Retinal pigment epithelial cell (primary cell): ENCODE data around the gene BCDIN3D.

Source experiments
- DNase-seq: peaks from one replicate; pipeline ENCODE4 v3.0.0-alpha.2; 2010; ENCODE audit warnings: low read depth
- H3K4me3 ChIP-seq: 2 replicates; pipeline ENCODE4 v1.5.1; 2011; ENCODE audit warnings: mild to moderate bottlenecking, low read length, control low read depth, moderate library complexity
- CTCF ChIP-seq: conservative IDR thresholded peaks from 2 replicates; pipeline ENCODE4 v1.5.1; 2011; ENCODE audit warnings: low read depth, low read length, control low read depth, inconsistent platforms

The BCDIN3D gene

GRCh38 chr12:49806321-49806813 lies 36.5 kb downstream of the BCDIN3D start:
- DNase-seq, result no peak
- TF ChIP-seq CTCF, result no peak
- no peak overlapping the region for H3K4me3 ChIP-seq

- DNase-seq, result no peak
- TF ChIP-seq CTCF, result no peak
- H3K4me3 ChIP-seq, result no peak overlapping the region
Observed at GRCh38 chr12:49805409-49805808, 37.5 kb downstream of the BCDIN3D start.

GRCh38 chr12:49804821-49805220 lies 38.1 kb downstream of the BCDIN3D start:
- DNase-seq, result no peak
- no peak overlapping the region for H3K4me3 ChIP-seq
- no peak for TF ChIP-seq CTCF

GRCh38 chr12:49803693-49804450 lies 39.0 kb downstream of the BCDIN3D start:
- H3K4me3 ChIP-seq, result no peak overlapping the region
- no peak for TF ChIP-seq CTCF
- DNase-seq, result no peak

- no peak for DNase-seq
- no peak overlapping the region for H3K4me3 ChIP-seq
- TF ChIP-seq CTCF, result no peak
Observed at GRCh38 chr12:49801141-49802063, 41.5 kb downstream of the BCDIN3D start.

- TF ChIP-seq CTCF, result no peak
- DNase-seq, result no peak
- no peak overlapping the region for H3K4me3 ChIP-seq
Observed at GRCh38 chr12:49800421-49801140, 42.3 kb downstream of the BCDIN3D start.
